HG03097 (cell line): ENCODE data around the gene PIEZO2.
"Not testable (repeated sequence)": the region's sequence is repeated elsewhere in the genome, so short reads cannot be mapped to it uniquely, and the experiment has no call there.

Source experiments
- ATAC-seq: cut with Tn5 transposase; IDR thresholded peaks from one replicate; pipeline ENCODE4 v1.9.1; 2021; ENCODE audit not compliant: unreplicated experiment, low FRiP score

Gene PIEZO2

DNA sequence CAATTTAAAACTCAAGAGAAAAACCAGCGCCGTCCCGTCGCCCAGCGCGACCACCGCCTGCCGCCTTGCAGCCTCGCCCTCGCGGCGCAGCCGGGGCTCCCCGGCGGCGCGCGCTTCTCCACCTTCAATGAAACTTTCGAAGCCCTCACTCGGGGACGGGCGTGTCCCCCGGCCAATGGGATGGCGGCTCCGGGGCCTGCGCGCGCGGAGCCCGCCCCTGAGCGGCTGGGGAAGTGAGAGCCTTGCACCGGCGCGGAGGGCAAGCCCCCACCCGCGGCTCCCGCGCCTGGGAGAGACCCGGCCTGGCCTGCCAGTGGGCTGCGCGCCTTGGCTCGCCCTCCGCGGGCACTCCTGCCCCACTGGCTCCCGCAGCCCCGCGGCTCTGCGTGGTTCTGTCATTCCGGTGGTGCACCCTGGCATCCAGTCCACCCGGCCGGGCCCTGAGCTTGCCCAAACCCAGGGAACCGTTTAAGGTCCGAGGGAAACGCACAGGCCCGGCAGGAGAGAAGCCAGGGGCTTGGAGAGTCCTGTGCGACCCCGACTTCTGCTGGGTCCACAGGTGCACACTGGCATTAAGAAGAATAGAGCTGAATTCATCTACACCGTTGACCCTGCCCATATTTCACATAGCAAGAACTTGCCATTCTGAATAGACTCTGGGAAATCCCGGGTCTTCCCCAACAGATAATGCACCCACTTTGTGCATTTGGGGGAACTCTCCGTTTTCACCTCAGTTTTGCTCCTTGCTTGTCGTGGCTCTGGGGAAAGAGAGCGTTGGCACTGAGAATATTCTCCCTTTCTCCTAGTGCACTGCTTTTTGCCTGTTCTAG is at the start of gene PIEZO2:
TSS of gene PIEZO2 (minus strand) at position 129 of the 830 bp plus-strand sequence. CDS start 981 bp downstream, outside the sequence.
- no peak for ATAC-seq

DNA sequence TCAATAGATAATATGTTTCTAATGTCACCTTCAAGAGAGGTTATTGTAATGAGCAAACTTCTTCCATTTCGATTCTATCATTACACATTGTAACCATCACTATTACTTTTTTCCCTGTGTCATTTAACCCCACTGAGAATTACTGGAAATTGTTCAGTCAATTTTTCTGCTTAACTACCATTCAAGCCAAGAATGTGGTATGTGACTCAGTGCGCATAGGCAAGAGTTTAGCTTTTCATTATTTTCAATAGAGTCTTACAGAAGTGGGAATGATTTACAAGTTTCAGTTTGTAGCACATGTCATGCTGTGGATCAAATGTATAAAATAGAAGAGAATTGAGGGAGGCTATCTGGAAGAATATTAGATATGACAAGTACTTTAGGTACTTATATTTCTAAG is 34.3 kb upstream of the PIEZO2 start:
- no peak for ATAC-seq

DNA sequence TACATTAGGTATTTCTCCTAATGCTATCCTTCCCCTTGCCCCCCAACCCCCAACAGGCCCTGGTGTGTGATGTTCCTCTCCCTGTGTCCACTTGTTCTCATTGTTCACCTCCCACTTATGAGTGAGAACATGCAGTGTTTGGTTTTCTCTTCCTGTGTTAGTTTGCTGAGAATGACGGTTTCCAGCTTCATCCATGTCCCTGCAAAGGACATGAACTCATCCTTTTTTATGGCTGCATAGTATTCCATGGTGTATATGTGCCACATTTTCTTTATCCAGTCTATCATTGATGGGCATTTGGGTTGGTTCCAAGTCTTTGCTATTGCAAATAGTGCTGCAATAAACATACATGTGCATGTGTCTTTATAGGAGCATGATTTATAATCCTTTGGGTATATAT is 32.3 kb upstream of the PIEZO2 start:
- not testable (repeated sequence) for ATAC-seq

DNA sequence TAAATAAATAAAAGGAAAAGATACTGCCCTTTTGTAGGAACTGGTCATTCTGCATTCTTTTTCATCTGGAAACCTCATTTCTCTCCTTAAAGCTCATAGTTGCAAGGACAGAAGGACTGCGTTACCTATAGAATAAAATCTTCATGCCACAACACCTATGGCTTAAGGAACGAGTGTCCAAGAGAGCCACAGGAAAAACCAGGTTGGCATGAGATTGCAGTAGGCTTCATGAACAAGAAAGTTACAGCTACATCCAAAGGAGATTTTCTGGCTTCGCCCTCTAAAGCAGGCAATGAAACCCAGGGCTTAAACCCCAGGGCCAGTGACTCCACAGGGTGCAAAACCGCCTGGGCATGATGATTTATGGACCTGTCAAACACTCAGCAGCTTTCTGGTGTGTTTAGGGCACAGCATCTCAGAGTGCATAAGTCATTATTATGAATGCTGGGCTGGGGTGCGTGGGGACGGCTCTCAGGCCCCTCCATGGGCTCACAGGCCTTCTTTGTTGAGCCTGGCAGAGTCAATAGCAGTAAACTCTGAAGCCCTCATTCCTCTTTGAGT is 30.7 kb upstream of the PIEZO2 start:
- ATAC-seq, result no peak

DNA sequence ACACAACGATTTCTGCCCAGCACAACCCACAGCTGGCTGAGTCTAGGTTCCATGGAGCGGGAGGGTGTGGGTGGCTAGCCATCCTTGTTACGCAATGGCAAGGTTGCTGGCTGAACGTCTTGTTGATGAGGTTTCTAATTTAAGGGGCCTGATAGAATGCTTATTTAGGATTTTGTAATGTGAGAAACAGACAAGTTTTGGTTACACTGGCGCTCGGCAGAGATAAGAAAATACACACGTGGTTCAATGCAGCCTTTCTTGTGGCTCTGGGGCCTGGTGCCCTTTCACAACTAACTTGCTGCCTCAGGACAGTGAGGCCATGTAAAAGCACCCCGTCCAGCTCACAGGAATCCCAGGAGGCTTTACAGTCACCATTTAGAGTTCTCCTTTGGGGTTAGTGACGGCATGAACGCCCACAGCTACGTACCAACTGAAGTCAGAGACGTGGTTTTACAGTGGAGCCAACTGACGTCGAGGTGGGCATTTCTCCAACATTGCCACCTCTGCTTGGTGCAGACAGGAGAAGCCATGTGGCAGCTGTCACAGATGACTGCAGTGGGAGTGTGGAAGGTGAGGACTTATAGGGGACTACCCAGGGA is 29.7 kb upstream of the PIEZO2 start:
- ATAC-seq, result no peak

DNA sequence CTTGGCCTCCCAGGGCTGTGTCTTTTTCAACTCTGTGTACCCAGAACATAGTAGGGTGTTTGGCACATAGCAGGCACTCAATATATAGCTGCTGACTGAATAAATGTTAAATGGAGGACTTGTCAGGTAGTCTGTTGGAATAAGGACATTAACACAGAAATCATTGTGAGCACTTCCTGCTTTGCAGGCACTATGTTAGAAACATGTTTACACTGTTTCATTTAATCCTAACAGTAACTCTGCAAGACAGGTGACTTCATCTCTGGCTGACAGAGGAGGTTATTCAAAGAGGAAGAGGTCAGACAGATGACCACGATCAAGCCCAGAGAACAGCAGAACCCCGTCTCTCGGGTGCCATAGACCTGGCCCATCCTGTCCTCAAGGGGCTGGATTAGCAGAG is 28.0 kb upstream of the PIEZO2 start:
- ATAC-seq, result no peak

DNA sequence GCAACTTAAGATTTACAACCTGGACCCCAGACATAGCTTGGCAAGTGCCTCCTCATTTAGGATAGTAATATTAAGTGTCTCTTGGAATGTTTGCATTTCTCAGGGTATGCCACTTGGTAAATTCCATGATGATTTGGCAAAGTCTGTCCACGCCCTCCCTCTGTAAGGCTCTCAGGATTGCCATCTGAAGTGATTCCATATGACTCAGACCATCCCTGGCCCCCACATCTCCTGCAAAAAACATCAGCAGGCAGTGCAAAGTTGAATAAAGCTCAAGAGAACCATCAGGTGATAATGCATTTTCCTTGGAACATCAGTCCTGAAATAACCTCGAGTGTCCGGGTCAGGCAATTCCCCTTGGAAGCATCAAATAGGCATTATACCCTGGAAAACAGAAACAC is 27.1 kb upstream of the PIEZO2 start:
- ATAC-seq, result no peak

DNA sequence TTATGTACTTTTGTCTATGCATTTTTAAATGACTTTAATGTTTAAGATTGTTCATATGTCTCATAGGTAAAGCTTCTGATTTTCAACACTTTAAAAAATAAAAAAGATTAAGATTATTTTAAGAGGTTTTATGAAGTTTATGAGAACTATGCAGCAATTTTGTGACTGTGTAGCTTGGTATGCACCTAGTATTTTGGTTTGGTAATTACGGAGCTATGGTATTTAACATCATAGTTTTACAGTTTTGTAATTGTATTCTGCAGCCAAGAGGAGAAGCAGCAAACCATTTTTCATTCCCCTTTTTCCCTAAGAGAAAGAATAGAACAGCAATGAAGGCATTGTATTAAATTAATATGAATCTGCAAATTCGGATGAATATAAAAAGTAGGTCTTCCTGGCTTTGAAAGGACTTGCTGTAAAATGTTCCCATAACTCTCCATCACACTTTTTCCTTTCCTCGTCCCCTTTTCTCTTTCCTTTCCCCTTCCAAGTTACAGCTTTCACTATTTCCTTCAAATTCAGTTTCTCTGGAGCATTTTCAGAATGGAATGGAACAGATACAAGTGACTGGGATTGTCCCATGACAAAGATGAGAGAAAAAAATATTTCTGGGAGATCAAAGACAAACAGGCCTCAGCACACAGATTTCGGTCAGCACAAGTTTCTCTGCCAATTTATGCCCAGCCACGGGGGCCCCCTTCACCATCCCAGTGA is 26.1 kb upstream of the PIEZO2 start:
- ATAC-seq, result no peak

DNA sequence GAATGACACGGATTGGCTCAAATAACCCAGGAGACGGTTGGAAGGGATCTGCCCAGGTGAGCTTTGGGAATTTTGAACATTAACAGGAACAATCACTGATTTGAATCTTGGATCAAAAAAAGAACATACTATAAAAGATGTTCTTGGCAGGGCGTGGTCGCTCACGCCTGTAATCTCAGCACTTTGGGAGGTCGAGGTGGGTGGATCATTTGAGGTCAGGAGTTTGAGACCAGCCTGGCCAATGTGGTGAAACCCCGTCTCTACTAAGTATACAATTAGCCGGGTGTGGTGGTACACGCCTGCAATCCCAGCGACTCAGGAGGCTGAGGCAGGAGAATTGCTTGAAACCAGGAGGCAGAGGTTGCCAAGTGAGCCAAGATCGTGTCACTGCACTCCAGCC is 24.8 kb upstream of the PIEZO2 start:
- not testable (repeated sequence) for ATAC-seq

DNA sequence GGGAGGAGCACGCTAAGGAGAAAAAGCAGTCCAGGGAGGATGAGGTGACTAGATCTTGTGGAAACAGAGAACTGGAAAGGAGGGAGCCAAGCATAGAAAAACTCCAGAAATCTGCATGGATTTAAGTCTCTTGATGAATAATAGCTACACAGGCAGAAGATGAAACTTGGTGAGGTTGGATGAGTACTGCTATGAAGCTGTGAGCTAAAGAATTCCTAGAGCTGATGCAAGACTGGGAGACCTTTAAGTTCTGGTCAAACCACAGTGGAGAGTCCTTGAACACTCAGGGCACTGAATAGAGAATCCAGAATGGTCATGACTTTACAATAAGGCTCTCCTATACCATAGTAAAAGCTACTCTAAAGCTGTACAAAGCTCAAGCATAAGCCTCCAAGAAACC is 18.4 kb upstream of the PIEZO2 start:
- no peak for ATAC-seq

DNA sequence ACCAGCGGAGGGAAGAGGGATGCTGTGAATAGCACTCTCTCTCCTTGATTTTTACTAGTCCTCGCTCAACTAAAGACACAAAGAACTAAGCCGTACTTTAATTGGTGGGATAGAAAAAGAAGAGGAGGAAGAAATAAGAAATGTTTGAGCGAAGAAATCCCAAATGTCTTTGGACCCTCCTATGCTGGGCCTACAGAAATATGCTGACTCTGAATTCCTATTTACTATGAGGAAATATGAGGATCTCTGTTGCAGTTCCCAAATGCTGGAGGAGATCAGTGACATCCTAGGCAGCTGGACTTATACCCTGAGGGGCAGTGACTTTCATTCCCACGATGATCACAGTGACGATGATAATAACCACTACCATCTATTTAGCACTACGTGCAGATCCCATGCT is 16.6 kb upstream of the PIEZO2 start:
- no peak for ATAC-seq

DNA sequence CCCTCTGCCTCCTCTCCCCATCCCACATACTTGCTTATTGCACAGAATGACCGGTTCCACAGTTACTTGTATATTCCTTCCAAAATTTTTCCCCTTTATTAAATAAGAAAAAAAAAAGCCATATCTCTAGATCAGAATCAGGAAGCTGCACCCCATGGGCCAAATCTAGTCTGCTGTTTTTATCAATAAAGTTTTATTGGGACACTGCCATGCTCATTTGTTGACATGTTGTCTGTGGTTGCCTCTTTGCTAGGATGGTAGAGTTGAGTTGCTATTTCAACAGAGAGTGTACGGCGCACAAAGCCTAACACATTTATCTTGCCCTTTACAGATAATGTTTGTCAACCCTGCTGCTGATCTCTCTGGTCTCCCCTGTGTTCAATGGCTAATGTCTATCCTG is 15.8 kb upstream of the PIEZO2 start:
- ATAC-seq, result no peak

DNA sequence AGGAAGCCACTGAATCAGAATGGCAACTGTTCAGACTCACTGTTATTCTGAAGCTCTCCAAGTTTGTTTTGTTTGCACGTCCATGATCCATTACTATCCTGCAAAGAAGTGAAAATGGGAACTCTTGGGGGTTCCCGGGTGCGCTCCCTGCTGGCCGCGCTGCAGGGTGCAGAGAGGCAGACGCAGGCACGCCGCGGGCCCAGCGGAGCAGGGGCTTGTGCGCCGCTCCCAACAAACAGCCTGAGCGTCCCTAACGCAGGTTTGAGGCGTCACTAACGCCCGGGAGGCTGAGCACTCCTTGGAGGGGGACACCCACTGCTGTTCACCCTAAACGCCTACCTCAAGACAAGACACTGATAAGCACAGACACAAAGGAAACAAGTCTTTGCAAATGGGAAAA is 14.3 kb upstream of the PIEZO2 start:
- ATAC-seq, result no peak

DNA sequence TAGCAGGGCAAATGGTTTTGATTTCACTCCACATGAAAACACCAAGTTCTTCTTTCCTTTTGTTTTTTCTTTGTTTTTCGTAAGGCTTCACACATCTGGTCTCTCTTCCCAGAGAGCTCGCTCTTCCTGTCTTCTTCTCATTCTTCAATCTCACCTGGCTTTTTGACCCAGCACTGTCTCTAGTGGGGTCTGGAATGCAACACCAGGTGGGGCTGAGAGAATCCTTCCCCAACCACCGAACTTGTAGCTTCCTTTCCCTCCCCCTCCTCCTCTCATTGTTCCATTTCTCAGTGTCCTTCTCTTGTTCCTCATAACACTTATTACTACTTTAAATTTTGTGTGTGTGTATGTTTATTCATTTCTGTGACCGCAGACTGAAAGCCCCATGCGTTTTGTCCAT is 13.5 kb upstream of the PIEZO2 start:
- no peak for ATAC-seq

DNA sequence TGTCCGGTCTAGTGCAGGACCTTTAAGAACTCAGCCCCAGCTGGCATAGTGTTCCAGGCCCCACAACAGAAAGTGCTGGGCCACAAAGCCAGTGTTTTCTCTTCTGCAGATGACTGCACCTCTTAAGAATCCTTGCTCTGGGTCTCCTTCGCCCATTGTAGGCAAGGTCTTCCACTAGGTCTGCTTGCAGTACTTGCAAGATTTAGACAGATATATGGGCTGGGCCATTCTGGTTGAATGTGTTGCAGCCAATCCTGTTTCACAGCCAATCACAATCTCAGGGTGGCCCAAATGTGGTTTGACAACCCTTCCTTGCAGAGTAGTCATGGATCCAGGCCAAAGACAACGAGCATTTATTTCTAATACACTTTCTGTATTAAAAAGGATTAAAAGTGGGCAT is 13.1 kb upstream of the PIEZO2 start:
- no peak for ATAC-seq

DNA sequence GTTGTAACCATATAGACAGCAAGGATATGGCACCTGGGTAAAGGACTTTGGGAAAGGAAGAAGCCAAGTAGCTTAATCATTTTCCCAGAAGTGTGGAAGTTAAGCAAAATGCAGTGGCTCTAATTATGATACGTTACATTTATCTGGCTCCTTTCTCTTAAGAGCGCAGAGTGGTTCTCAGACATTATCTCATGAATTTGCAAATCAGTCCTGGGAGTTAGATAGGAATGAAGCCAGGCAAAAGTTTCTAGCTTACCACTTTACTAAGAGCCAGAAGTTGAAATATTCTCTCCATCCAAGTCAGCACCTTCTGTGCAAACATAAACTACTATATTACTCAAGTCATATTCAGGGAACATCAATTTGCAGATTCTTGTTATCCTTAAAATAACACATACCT is 10.9 kb upstream of the PIEZO2 start:
- ATAC-seq, result no peak

DNA sequence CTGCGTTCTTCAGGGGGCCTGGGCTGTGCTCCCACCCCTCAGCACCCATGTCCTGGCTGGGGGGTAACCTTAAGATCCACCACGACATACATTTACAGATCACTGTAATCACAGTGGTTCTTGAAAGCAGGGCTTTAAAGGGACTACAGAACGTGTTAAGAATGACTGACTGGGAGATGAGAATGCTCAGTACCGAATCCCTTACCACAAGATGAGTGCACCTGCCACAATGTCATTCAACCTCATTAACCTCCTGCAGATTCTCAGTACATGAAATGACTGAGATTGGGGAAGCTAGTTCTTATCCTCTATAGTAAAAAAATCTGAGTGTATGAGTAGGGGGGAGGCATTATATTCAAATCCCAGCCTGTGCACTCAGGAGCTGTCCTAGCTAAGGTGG is 10.5 kb upstream of the PIEZO2 start:
- no peak for ATAC-seq

DNA sequence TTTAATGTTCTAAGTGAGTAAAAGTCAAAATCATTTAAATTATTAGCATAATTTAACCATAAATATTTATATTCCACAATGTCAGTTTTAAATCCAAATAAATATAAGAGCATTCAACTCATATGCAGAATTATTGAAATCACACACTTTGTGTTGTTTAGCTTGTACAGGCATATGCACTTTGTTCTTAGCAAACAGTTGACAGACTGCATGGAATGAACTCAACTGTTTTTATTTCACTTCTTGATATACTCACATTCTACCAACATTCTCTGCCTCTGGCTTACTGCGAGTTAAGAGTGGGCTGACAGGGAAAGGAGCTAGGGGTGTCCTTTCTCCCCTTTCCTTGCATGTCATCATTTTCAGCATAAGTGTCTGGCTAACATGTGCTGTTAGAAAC is 7.6 kb upstream of the PIEZO2 start:
- no peak for ATAC-seq

DNA sequence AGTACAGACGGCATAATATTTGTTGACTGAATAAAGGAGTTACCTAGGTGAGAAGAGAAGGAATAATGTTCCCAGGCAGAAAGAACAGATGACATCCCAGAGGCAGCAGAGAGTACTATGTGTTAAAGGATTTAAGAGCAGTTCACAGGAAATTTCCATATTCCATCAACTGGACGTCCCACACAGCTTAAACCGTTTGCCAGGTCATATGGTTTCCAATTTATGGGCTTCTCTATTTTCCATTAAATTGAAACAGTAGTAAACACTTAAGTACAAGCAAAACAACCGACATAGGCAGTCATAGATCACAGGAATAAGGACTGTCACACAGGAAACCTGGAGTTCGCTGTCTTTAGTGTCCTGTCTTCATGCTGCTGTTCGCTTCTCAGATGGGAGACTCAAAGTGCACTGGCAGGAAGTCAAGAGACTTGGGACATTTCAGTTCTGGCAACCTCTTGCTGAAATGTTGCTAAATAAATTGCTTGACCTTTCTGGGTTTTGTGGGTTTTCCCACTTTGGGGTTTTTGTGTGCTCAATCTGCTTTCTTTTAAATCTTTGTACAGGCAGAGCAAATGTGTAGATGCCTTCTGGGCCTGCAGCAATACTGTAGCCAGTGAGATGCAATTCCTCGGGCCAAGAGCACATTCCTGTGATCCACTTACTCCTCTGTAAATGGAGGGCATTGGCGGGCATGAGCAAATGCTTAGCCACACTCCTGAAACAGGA is 5.8 kb upstream of the PIEZO2 start:
- no peak for ATAC-seq

DNA sequence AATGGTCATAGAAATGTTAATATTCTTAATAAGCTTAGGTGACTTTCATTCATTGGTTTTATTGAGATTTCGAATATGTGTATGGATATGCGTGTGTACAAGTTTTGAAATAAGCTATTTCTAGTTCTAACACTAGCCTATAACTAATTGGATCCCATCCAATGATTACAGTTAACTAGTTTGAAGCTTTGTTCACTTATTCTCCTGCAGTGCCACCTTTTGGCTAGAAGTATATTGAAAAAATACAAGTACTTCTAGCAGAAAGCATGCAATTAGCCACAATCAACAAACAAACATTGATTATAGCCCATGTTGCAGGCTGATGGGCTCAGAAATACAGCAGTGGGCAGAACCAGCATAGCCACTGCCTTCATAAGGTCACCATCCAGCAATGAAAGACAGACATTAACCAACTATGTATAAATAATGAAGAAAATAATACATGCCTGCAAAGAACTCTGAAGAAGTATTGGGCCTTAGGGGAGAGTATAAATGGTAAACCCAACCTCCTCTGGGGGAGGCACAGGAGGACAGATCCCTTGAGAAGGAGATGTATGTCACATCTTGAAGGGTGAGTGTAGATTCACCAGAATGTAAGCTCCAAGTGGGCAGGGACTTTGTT is 5.1 kb upstream of the PIEZO2 start:
- no peak for ATAC-seq
